H9 (cell line): ENCODE results near the gene RHOV. TPM values are rescaled to one million over a fixed set of nuclear protein-coding genes. Genes with fewer than 3 reads are reported as not detected.

ENCODE experiments used
- DNase-seq: peaks from one replicate; pipeline ENCODE4 v3.0.0-alpha.2; 2017
- H2AFZ ChIP-seq: one replicate; pipeline ENCODE4 v1.6.1; 2013; ENCODE audit warnings: mild to moderate bottlenecking, low read length, control low read depth, moderate library complexity
- H2AK5ac ChIP-seq: 2 replicates; pipeline ENCODE4 v1.6.1; 2013; ENCODE audit warnings: low read length, control low read depth, mixed read lengths; ENCODE audit not compliant: insufficient read length
- H2BK120ac ChIP-seq: one replicate; pipeline ENCODE4 v1.6.1; 2013; ENCODE audit warnings: low read depth, mild to moderate bottlenecking, low read length, control low read depth, inconsistent platforms; ENCODE audit not compliant: poor library complexity, severe bottlenecking
- H2BK12ac ChIP-seq: 2 replicates; pipeline ENCODE4 v1.6.1; 2013; ENCODE audit warnings: low read length, control low read depth, mixed read lengths, low read depth; ENCODE audit not compliant: insufficient read length
- H2BK15ac ChIP-seq: 2 replicates; pipeline ENCODE4 v1.6.1; 2013; ENCODE audit warnings: low read depth, low read length, control low read depth
- H2BK20ac ChIP-seq: one replicate; pipeline ENCODE4 v1.6.1; 2013; ENCODE audit warnings: low read depth, mild to moderate bottlenecking, low read length, control low read depth, inconsistent platforms; ENCODE audit not compliant: poor library complexity, severe bottlenecking
- H2BK5ac ChIP-seq: 2 replicates; pipeline ENCODE4 v1.6.1; 2013; ENCODE audit warnings: low read length, control low read depth, mixed read lengths; ENCODE audit not compliant: insufficient read length
- H3K14ac ChIP-seq: 2 replicates; pipeline ENCODE4 v1.6.1; 2013; ENCODE audit warnings: low read length, control low read depth; ENCODE audit not compliant: insufficient read depth
- H3K18ac ChIP-seq: 2 replicates; pipeline ENCODE4 v1.6.1; 2013; ENCODE audit warnings: low read depth, mild to moderate bottlenecking, mixed read lengths, low read length, control low read depth; ENCODE audit not compliant: insufficient read length
- H3K23ac ChIP-seq: 2 replicates; pipeline ENCODE4 v1.6.1; 2013; ENCODE audit warnings: low read length, control low read depth, mixed read lengths, low read depth; ENCODE audit not compliant: insufficient read length
- H3K23me2 ChIP-seq: 2 replicates; pipeline ENCODE4 v1.6.1; 2013; ENCODE audit warnings: low read depth, mild to moderate bottlenecking, mixed read lengths, low read length, control low read depth; ENCODE audit not compliant: insufficient read length, poor library complexity, severe bottlenecking
- H3K27ac ChIP-seq: 2 replicates; pipeline ENCODE4 v1.5.1; 2013; ENCODE audit warnings: low read length, control low read depth, mixed read lengths, low read depth; ENCODE audit not compliant: insufficient read length
- H3K27me3 ChIP-seq: 2 replicates; pipeline ENCODE4 v1.6.1; 2013; ENCODE audit warnings: low read length, control low read depth, inconsistent platforms; ENCODE audit not compliant: insufficient read depth
- H3K4ac ChIP-seq: 2 replicates; pipeline ENCODE4 v1.6.1; 2013; ENCODE audit warnings: low read depth, mild to moderate bottlenecking, control low read depth, inconsistent platforms, low read length, moderate library complexity
- H3K4me1 ChIP-seq: 2 replicates; pipeline ENCODE4 v1.6.1; 2013; ENCODE audit warnings: low read length, control low read depth, inconsistent platforms; ENCODE audit not compliant: insufficient read depth
- H3K4me2 ChIP-seq: 2 replicates; pipeline ENCODE4 v1.6.1; 2013; ENCODE audit warnings: low read length, control low read depth, mixed read lengths; ENCODE audit not compliant: insufficient read length, insufficient read depth
- H3K56ac ChIP-seq: 2 replicates; pipeline ENCODE4 v1.6.1; 2013; ENCODE audit warnings: low read depth, mild to moderate bottlenecking, mixed read lengths, low read length, control low read depth; ENCODE audit not compliant: insufficient read length
- H3K79me1 ChIP-seq: 2 replicates; pipeline ENCODE4 v1.6.1; 2013; ENCODE audit warnings: low read depth, mild to moderate bottlenecking, moderate library complexity, low read length, control low read depth, inconsistent platforms; ENCODE audit not compliant: insufficient read depth, poor library complexity, severe bottlenecking
- H3K79me2 ChIP-seq: 2 replicates; pipeline ENCODE4 v1.6.1; 2013; ENCODE audit warnings: low read length, control low read depth, inconsistent platforms; ENCODE audit not compliant: insufficient read depth
- H3K9ac ChIP-seq: 2 replicates; pipeline ENCODE4 v1.6.1; 2013; ENCODE audit warnings: low read length, control low read depth, mixed read lengths; ENCODE audit not compliant: insufficient read length; ENCODE audit errors: extremely low read depth
- H3K9me3 ChIP-seq: one replicate; pipeline ENCODE4 v1.6.1; 2013; ENCODE audit warnings: low read depth, low read length, inconsistent platforms; ENCODE audit not compliant: control insufficient read depth
- H3T11ph ChIP-seq: one replicate; pipeline ENCODE4 v1.6.1; 2013; ENCODE audit warnings: mild to moderate bottlenecking, low read length, control low read depth, inconsistent platforms
- H4K20me1 ChIP-seq: one replicate; pipeline ENCODE4 v1.6.1; 2013; ENCODE audit not compliant: control insufficient read depth, insufficient read length, insufficient read depth
- H4K5ac ChIP-seq: 2 replicates; pipeline ENCODE4 v1.6.1; 2013; ENCODE audit warnings: low read depth, mild to moderate bottlenecking, mixed read lengths, low read length, control low read depth; ENCODE audit not compliant: insufficient read length
- H4K8ac ChIP-seq: replicated peaks from 2 replicates; pipeline ENCODE4 v1.6.1; 2013; ENCODE audit warnings: low read length, control low read depth, mixed read lengths, low read depth; ENCODE audit not compliant: insufficient read length
- H4K91ac ChIP-seq: 2 replicates; pipeline ENCODE4 v1.6.1; 2013; ENCODE audit warnings: low read depth, mild to moderate bottlenecking, moderate library complexity, mixed read lengths, low read length, control low read depth; ENCODE audit not compliant: insufficient read length
- H3K27ac Mint-ChIP-seq, 3 experiments: 2 replicates in 2 of 3; 3 replicates in 1 of 3; pipeline ENCODE4 v1.8.0; 2020 to 2021; ENCODE audit warnings: mixed read lengths in 3 of 3, mild to moderate bottlenecking in 1 of 3, moderate library complexity in 1 of 3
- H3K27me3 Mint-ChIP-seq: 2 replicates; pipeline ENCODE4 v1.8.0; 2021; ENCODE audit warnings: low read depth, mild to moderate bottlenecking, moderate library complexity, mixed read lengths
- H3K36me3 Mint-ChIP-seq, 3 experiments: 2 replicates in 2 of 3; 3 replicates in 1 of 3; pipeline ENCODE4 v1.8.0; 2020 to 2021; ENCODE audit warnings: low read depth in 3 of 3, mixed read lengths in 3 of 3; ENCODE audit not compliant: insufficient read depth in 1 of 3
- H3K4me1 Mint-ChIP-seq, 2 experiments: 2 replicates each; pipeline ENCODE4 v1.8.0; 2020; ENCODE audit warnings: mixed read lengths in 2 of 2
- H3K4me3 Mint-ChIP-seq, 2 experiments: 2 replicates in 1 of 2; 3 replicates in 1 of 2; pipeline ENCODE4 v1.8.0; 2020 to 2021; ENCODE audit warnings: mild to moderate bottlenecking in 2 of 2, mixed read lengths in 2 of 2, moderate library complexity in 1 of 2
- H3K9me3 Mint-ChIP-seq, 2 experiments: 2 replicates in 1 of 2; 3 replicates in 1 of 2; pipeline ENCODE4 v1.8.0; 2020; ENCODE audit warnings: mild to moderate bottlenecking in 2 of 2, mixed read lengths in 2 of 2, moderate library complexity in 1 of 2
- WGBS: extraction: QIAGEN DNeasy Blood & Tissue Kit; methylation state at CpG from one replicate; pipeline ENCODE4 v1.1.7; 2013; ENCODE audit warnings: missing lambda C conversion rate, low lambda C conversion rate, mixed read lengths; ENCODE audit not compliant: insufficient read length; ENCODE audit errors: extremely low coverage; 5-methylcytosine and 5-hydroxymethylcytosine counted together
- total RNA-seq: library from RNA; stranded (reverse); gene quantifications from 2 replicates; pipeline ENCODE4 v1.2.1, GENCODE V29; 2021
- TF ChIP-seq, protein P1 (sequence below): fragments of 200-600 bp; sonication (generic); conservative IDR thresholded peaks from 3 replicates; pipeline ENCODE4 v1.8.0; 2021; ENCODE audit warnings: antibody characterized with exemption, mild to moderate bottlenecking

The RHOV gene
- total RNA-seq, 1 experiment from 2014 or later, result 3.9 TPM

DNA sequence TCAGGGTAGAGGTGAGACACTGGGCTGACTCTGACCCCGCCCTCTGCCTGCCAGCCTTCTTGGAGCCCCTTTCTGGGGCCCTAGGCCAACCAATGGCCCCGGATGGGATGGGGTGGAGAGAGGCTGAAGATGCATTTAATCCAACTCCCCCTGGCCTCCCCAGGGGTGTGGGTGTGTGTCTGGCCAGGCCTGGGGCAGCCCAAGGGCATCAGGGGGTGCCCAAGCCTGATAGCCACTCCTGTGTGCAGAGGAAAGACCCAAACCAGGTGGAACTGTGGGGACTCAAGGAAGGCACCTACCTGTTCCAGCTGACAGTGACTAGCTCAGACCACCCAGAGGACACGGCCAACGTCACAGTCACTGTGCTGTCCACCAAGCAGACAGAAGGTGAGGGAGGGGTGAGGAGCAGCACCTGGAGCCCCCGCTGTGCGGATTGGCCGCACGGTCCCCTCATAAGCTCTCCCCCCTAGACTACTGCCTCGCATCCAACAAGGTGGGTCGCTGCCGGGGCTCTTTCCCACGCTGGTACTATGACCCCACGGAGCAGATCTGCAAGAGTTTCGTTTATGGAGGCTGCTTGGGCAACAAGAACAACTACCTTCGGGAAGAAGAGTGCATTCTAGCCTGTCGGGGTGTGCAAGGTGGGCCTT lies 20.7 kb downstream of the RHOV start:
- H3K23ac ChIP-seq, result no peak overlapping the region
- H3K79me2 ChIP-seq, result no peaks in the 10 kb centered on the region
- no peak overlapping the region for H4K91ac ChIP-seq
- H3K27ac ChIP-seq, result no peak overlapping the region
- no peak overlapping the region for H3K4me2 ChIP-seq
- no peaks in the 10 kb centered on the region for H3K4me1 ChIP-seq
- WGBS, result no CpG with 5 or more reads among the region's 16 CpGs
- no peak overlapping the region for H2BK120ac ChIP-seq
- no peak overlapping the region for H2BK12ac ChIP-seq
- H2AK5ac ChIP-seq, result no peak overlapping the region
- no peak overlapping the region for H2BK20ac ChIP-seq
- H2BK15ac ChIP-seq, result no peak overlapping the region
- H3K4ac ChIP-seq, result no peak overlapping the region
- no peak overlapping the region for H4K8ac ChIP-seq
- no peak overlapping the region for H3K9ac ChIP-seq
- peaks cover 25 to 79% (median 78%) of the 10 kb centered on the region in 3 experiments; a peak in 6 of 7 replicates for H3K36me3 Mint-ChIP-seq
- H3K56ac ChIP-seq, result no peak overlapping the region
- peaks cover 9 to 10% of the 10 kb centered on the region in 2 experiments for H3K4me1 Mint-ChIP-seq
- H3K18ac ChIP-seq, result no peak overlapping the region
- no peaks in the 10 kb centered on the region for H4K20me1 ChIP-seq
- H2AFZ ChIP-seq, result no peak overlapping the region
- H3K27ac Mint-ChIP-seq, result no peak overlapping the region
- H3T11ph ChIP-seq, result no peak overlapping the region
- H3K27me3 ChIP-seq, result no peaks in the 10 kb centered on the region
- H3K23me2 ChIP-seq, result no peaks in the 10 kb centered on the region
- no peaks in the 10 kb centered on the region for H3K27me3 Mint-ChIP-seq
- no peak overlapping the region for H4K5ac ChIP-seq
- H2BK5ac ChIP-seq, result no peak overlapping the region
- no peak for DNase-seq
- no peaks in the 10 kb centered on the region for H3K9me3 Mint-ChIP-seq
- no peak overlapping the region for H3K4me3 Mint-ChIP-seq
- H3K9me3 ChIP-seq, result no peaks in the 10 kb centered on the region
- TF ChIP-seq, protein P1, sequence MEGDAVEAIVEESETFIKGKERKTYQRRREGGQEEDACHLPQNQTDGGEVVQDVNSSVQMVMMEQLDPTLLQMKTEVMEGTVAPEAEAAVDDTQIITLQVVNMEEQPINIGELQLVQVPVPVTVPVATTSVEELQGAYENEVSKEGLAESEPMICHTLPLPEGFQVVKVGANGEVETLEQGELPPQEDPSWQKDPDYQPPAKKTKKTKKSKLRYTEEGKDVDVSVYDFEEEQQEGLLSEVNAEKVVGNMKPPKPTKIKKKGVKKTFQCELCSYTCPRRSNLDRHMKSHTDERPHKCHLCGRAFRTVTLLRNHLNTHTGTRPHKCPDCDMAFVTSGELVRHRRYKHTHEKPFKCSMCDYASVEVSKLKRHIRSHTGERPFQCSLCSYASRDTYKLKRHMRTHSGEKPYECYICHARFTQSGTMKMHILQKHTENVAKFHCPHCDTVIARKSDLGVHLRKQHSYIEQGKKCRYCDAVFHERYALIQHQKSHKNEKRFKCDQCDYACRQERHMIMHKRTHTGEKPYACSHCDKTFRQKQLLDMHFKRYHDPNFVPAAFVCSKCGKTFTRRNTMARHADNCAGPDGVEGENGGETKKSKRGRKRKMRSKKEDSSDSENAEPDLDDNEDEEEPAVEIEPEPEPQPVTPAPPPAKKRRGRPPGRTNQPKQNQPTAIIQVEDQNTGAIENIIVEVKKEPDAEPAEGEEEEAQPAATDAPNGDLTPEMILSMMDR, result no peak
- H3K79me1 ChIP-seq, result no peaks in the 10 kb centered on the region
- H3K14ac ChIP-seq, result no peak overlapping the region
